ENCODE data around the gene ZNF33A.

DNA sequence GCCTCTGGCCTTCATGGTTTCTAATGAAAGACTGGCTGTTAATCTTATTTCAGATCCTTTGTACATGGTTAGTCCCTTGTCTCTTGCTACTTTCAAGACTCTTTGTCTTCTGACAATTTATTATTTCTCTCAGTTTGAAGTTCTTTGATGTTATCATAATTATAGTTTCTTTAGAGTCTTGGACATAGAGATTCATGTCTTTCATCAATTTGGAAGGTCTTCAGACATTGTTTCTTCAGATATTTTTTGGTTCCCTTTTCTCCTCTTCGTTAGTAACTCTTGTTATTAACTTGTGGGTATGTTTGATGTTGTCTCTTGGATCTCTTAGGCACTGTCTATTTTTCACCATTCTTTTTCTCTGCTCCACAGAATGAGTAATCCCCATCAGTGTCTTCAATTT is 92.4 kb downstream of the ZNF33A start:
- TF ChIP-seq, protein P1, sequence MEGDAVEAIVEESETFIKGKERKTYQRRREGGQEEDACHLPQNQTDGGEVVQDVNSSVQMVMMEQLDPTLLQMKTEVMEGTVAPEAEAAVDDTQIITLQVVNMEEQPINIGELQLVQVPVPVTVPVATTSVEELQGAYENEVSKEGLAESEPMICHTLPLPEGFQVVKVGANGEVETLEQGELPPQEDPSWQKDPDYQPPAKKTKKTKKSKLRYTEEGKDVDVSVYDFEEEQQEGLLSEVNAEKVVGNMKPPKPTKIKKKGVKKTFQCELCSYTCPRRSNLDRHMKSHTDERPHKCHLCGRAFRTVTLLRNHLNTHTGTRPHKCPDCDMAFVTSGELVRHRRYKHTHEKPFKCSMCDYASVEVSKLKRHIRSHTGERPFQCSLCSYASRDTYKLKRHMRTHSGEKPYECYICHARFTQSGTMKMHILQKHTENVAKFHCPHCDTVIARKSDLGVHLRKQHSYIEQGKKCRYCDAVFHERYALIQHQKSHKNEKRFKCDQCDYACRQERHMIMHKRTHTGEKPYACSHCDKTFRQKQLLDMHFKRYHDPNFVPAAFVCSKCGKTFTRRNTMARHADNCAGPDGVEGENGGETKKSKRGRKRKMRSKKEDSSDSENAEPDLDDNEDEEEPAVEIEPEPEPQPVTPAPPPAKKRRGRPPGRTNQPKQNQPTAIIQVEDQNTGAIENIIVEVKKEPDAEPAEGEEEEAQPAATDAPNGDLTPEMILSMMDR (IDR thresholded peaks at IDR 0.05), result no peak
- TF ChIP-seq POLR2A (IDR thresholded peaks at IDR 0.05), result no peak
- TF ChIP-seq EP300 (IDR thresholded peaks at IDR 0.05), result no peak
- TF ChIP-seq POLR2AphosphoS5 (IDR thresholded peaks at IDR 0.05), result no peak

All from stomach (tissue), 4 donors.